Activated B cell treated with CpG ODN at 0.5 μM for 24 hours (primary cell): Measurements from ENCODE around the gene ZNF319. TPM values are rescaled to one million over a fixed set of nuclear protein-coding genes. Genes with fewer than 3 reads are reported as not detected.

Source experiments
- ATAC-seq: fragments of 200-7000 bp; cut with Tn5 transposase; one replicate; pipeline ENCODE4 v1.10.0; 2021; ENCODE audit warnings: low read depth, mild to moderate bottlenecking, moderate library complexity
- CTCF ChIA-PET: fragments of 350-600 bp; sonication (Branson Sonifier 250); formaldehyde crosslinking; loops from one replicate; lab custom pipeline; 2021; ENCODE audit warnings: antibody characterized with exemption; lab: Charles Lee
- POLR2A ChIA-PET: fragments of 350-600 bp; sonication (Branson Sonifier 250); formaldehyde crosslinking; loops from one replicate; lab custom pipeline; 2021; ENCODE audit warnings: antibody characterized with exemption; lab: Charles Lee
- DNase-seq: peaks from one replicate; pipeline ENCODE4 v3.0.0; 2022
- H3K27ac Mint-ChIP-seq: one replicate; pipeline ENCODE4 v1.8.0; 2020; ENCODE audit warnings: mixed read lengths
- H3K27me3 Mint-ChIP-seq: one replicate; pipeline ENCODE4 v1.8.0; 2021; ENCODE audit warnings: mixed read lengths
- H3K36me3 Mint-ChIP-seq: one replicate; pipeline ENCODE4 v1.8.0; 2021; ENCODE audit warnings: low read depth, mixed read lengths
- H3K4me1 Mint-ChIP-seq: one replicate; pipeline ENCODE4 v1.8.0; 2021; ENCODE audit warnings: mixed read lengths
- H3K4me3 Mint-ChIP-seq: one replicate; pipeline ENCODE4 v1.8.0; 2020; ENCODE audit warnings: mild to moderate bottlenecking, mixed read lengths
- H3K9me3 Mint-ChIP-seq: one replicate; pipeline ENCODE4 v1.8.0; 2020; ENCODE audit warnings: mixed read lengths
- intact Hi-C: fragments of 100-400 bp; cut with micrococcal nuclease; formaldehyde crosslinking; loops from one replicate; pipeline ENCODE4 v1.15.1; 2024
- total RNA-seq: library from RNA; stranded (reverse); gene quantifications from 2 replicates; pipeline ENCODE4 v1.2.3, GENCODE V29; 2022
- TF ChIP-seq, protein P1 (sequence below): fragments of 200-600 bp; IDR thresholded peaks from one replicate; pipeline ENCODE4 v1.8.0; 2022; ENCODE audit warnings: antibody characterized with exemption, mild to moderate bottlenecking

ZNF319 gene
- total RNA-seq, 1 donor from 2014 or later, result 10.6 TPM

GRCh38 chr16:57969451-57970123, 30.9 kb downstream of the ZNF319 start:
- intact Hi-C loops, result no loop called here
- Mint-ChIP-seq H3K4me3 (no peak overlapping the region), H3K4me1 (no peaks in the 10 kb centered on the region), H3K27me3 (peaks cover 7% of the 10 kb centered on the region), H3K9me3 (no peaks in the 10 kb centered on the region), H3K36me3 (no peaks in the 10 kb centered on the region), H3K27ac (no peak overlapping the region)
- CTCF ChIA-PET, result no interaction called here
- DNase-seq (no peak), ATAC-seq (no peak)
- POLR2A ChIA-PET, result no interaction called here
- TF ChIP-seq, protein P1, sequence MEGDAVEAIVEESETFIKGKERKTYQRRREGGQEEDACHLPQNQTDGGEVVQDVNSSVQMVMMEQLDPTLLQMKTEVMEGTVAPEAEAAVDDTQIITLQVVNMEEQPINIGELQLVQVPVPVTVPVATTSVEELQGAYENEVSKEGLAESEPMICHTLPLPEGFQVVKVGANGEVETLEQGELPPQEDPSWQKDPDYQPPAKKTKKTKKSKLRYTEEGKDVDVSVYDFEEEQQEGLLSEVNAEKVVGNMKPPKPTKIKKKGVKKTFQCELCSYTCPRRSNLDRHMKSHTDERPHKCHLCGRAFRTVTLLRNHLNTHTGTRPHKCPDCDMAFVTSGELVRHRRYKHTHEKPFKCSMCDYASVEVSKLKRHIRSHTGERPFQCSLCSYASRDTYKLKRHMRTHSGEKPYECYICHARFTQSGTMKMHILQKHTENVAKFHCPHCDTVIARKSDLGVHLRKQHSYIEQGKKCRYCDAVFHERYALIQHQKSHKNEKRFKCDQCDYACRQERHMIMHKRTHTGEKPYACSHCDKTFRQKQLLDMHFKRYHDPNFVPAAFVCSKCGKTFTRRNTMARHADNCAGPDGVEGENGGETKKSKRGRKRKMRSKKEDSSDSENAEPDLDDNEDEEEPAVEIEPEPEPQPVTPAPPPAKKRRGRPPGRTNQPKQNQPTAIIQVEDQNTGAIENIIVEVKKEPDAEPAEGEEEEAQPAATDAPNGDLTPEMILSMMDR, result no peak

DNA sequence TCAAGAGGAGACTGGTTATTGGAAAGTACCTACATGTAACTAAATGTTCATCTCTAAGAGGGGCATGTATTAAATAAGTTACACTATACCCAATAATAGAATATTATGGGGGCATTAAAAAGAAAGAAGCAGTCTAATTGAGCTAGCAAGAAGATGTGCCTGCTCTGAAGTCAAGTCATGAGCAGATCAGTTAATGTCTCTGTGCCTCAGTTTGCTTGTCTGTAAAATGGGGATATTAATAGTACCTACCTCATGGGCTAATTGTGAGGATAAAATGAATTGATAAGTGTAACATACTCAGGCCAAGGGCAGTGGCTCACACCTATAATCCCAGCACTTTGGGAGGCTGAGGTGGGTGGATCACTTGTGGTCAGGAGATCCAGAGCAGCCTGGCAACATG, 32.6 kb downstream of the ZNF319 start:
- CTCF ChIA-PET, result no interaction called here
- Mint-ChIP-seq H3K27me3 (peaks cover 7% of the 10 kb centered on the region), H3K9me3 (no peaks in the 10 kb centered on the region), H3K27ac (no peak overlapping the region), H3K4me3 (no peak overlapping the region), H3K4me1 (no peaks in the 10 kb centered on the region), H3K36me3 (no peaks in the 10 kb centered on the region)
- intact Hi-C loops, result no loop called here
- TF ChIP-seq, protein P1, result no peak
- POLR2A ChIA-PET, result no interaction called here
- no peak for DNase-seq
- ATAC-seq, result no peak

DNA sequence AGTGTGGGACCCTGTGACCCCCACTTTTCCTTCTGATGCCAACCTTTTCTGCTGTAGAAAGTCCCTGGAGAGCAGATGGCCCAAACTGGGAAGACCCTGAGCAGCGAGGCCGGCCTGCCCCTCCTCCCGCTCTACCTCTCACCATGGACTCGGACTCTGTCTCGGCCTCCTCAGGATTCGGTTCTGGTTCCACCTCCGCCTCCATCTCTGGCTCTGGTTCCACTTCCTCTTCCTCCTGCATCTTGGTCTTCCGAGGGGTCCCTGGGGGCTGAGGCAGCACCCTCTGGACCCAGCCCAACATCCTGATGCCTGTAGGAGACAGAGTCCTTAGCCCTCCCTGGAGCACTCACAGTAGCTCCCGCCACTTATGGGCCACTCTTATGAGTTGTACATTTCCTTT, 33.5 kb downstream of the ZNF319 start:
- Mint-ChIP-seq H3K4me3 (no peak overlapping the region), H3K4me1 (no peaks in the 10 kb centered on the region), H3K27ac (no peak overlapping the region), H3K27me3 (peaks cover 4% of the 10 kb centered on the region), H3K9me3 (no peaks in the 10 kb centered on the region), H3K36me3 (no peaks in the 10 kb centered on the region)
- intact Hi-C loops, result no loop called here
- TF ChIP-seq, protein P1, result no peak
- ChIA-PET CTCF (no interaction called here), POLR2A (no interaction called here)
- no peak for DNase-seq
- no peak for ATAC-seq

GRCh38 chr16:57966204-57966771, 34.2 kb downstream of the ZNF319 start:
- intact Hi-C loops, result no loop called here
- DNase-seq, result no peak
- Mint-ChIP-seq H3K27me3 (peaks cover 6% of the 10 kb centered on the region), H3K36me3 (no peaks in the 10 kb centered on the region), H3K4me1 (no peaks in the 10 kb centered on the region), H3K27ac (no peak overlapping the region), H3K4me3 (no peak overlapping the region), H3K9me3 (no peaks in the 10 kb centered on the region)
- POLR2A ChIA-PET, result no interaction called here
- CTCF ChIA-PET, result no interaction called here
- TF ChIP-seq, protein P1, result no peak
- ATAC-seq, result no peak

GRCh38 chr16:57964157-57964700, 36.2 kb downstream of the ZNF319 start:
- H3K4me3 Mint-ChIP-seq, result no peak overlapping the region
- POLR2A ChIA-PET, result no interaction called here

More at GRCh38 chr16:57964157-57964700, 36.2 kb downstream of the ZNF319 start:
- Mint-ChIP-seq H3K27me3 (peaks cover 7% of the 10 kb centered on the region), H3K4me1 (no peaks in the 10 kb centered on the region), H3K36me3 (no peaks in the 10 kb centered on the region), H3K9me3 (no peaks in the 10 kb centered on the region), H3K27ac (no peak overlapping the region)
- no peak for DNase-seq
- TF ChIP-seq, protein P1, result no peak
- ATAC-seq, result no peak
- CTCF ChIA-PET, result no interaction called here
- intact Hi-C loops, result no loop called here
